Measurements from ENCODE around the gene ZBTB44.
"Not testable (repeated sequence)": the region's sequence is repeated elsewhere in the genome, so short reads cannot be mapped to it uniquely, and the experiment has no call there.

ZBTB44 gene

GRCh38 chr11:130261571-130261970, 53.1 kb downstream of the ZBTB44 start:
- in situ Hi-C loops (cut with MboI; ENCODE audit: low pct_unique_long_range_greater_than_20kb, low sequenced_read_pairs) = no loop called here
- DNase-seq = no peak

- in situ Hi-C loops (cut with MboI; ENCODE audit: low pct_unique_long_range_greater_than_20kb, low sequenced_read_pairs) = no loop called here
- DNase-seq = no peak
These were observed 54.0 kb downstream of the ZBTB44 start for GRCh38 chr11:130260742-130261141.

GRCh38 chr11:130260080-130260627, 54.6 kb downstream of the ZBTB44 start:
- DNase-seq = no peak
- in situ Hi-C loops (cut with MboI; ENCODE audit: low pct_unique_long_range_greater_than_20kb, low sequenced_read_pairs) = no loop called here

DNA sequence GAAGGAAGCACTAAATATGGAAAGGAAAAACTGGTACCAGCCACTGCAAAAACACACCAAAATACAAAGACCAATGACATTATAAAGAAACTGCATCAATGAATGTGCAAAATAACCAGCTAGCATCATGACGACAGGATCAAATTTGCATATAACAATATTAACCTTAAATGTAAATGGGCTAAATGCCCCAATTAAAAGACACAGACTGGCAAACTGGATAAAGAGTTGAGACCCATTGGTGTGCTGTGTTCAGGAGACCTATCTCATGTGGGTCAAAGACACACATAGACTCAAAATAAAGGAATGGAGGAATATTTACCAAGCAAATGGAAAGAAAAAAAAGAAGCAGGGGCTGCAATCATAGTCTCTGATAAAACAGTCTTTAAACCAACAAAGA, 63.0 kb downstream of the ZBTB44 start:
- in situ Hi-C loops (cut with MboI; ENCODE audit: low pct_unique_long_range_greater_than_20kb, low sequenced_read_pairs); DNase-seq: not testable (repeated sequence)

DNA sequence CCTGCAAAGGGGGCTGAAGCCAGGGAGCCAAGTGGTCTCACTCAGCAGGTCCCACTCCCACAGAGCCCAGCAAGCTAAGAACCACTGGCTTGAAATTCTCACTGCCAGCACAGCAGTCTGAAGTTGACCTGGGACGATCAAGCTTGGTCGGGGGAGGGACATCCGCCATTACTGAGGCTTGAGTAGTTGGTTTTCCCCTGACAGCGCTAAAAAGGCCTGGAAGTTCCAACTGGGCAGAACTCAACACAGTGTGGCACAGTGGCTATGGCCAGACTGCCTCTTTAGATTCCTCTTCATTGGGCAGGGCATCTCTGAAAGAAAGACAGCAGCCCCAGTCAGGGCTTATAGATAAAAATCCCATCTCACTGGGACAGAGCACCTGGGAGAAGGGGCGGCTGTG, 64.8 kb downstream of the ZBTB44 start:
- in situ Hi-C loops (cut with MboI; ENCODE audit: low pct_unique_long_range_greater_than_20kb, low sequenced_read_pairs); DNase-seq: not testable (repeated sequence)

DNA sequence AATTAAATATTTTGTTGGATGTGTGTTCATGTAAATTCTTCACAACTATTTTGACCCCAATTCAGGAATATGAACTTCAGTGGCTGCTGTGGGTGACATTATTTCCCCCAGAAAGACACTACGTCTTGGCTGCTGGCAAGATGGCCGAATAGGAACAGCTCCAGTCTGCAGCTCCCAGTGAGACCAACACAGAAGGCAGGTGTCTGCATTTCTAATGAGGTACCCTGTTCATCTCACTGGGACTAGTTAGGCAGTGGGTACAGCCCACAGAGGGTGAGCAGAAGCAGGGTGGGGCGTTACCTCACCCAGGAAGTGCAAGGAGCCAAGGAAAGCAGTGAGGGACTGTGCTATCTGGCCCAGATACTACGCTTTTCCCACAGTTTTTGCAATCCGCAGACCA, 65.3 kb downstream of the ZBTB44 start:
- in situ Hi-C loops (cut with MboI; ENCODE audit: low pct_unique_long_range_greater_than_20kb, low sequenced_read_pairs) = no loop called here
- DNase-seq = no peak

- in situ Hi-C loops (cut with MboI; ENCODE audit: low pct_unique_long_range_greater_than_20kb, low sequenced_read_pairs) = no loop called here
- no peak for DNase-seq
These were observed 67.4 kb downstream of the ZBTB44 start for GRCh38 chr11:130247319-130247718.

DNA sequence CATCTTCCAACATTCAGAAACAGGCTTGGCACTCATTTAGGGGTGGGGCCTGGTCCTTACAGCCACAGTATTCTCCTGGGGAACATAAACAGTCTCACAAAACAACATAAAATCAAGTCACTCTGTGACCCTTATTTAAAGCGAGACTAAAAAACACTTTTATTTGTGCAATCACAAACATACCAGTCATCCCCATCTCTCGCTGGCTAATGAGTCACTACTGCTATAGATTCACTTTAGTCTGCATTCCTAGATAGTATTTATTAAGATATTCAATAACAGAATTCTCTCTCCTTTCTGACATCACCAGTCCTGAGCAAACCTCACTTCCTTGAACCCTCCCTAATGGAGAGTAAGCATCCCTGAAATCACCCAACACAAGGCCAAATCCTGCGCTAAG, 68.0 kb downstream of the ZBTB44 start:
- in situ Hi-C loops (cut with MboI; ENCODE audit: low pct_unique_long_range_greater_than_20kb, low sequenced_read_pairs) = no loop called here
- no peak for DNase-seq

GRCh38 chr11:130246270-130246669, 68.4 kb downstream of the ZBTB44 start:
- in situ Hi-C loops (cut with MboI; ENCODE audit: low pct_unique_long_range_greater_than_20kb, low sequenced_read_pairs) = no loop called here
- no peak for DNase-seq

GRCh38 chr11:130245375-130245774, 69.3 kb downstream of the ZBTB44 start:
- DNase-seq; in situ Hi-C loops (cut with MboI; ENCODE audit: low pct_unique_long_range_greater_than_20kb, low sequenced_read_pairs): not testable (repeated sequence)

- in situ Hi-C loops (cut with MboI; ENCODE audit: low pct_unique_long_range_greater_than_20kb, low sequenced_read_pairs) = no loop called here
- DNase-seq = no peak
These were observed 69.9 kb downstream of the ZBTB44 start for GRCh38 chr11:130244848-130245247.

- DNase-seq = no peak
- in situ Hi-C loops (cut with MboI; ENCODE audit: low pct_unique_long_range_greater_than_20kb, low sequenced_read_pairs) = no loop called here
These were observed 70.9 kb downstream of the ZBTB44 start for GRCh38 chr11:130243816-130244215.

- no peak for DNase-seq
- in situ Hi-C loops (cut with MboI; ENCODE audit: low pct_unique_long_range_greater_than_20kb, low sequenced_read_pairs) = no loop called here
These were observed 73.0 kb downstream of the ZBTB44 start for GRCh38 chr11:130241713-130242112.

DNA sequence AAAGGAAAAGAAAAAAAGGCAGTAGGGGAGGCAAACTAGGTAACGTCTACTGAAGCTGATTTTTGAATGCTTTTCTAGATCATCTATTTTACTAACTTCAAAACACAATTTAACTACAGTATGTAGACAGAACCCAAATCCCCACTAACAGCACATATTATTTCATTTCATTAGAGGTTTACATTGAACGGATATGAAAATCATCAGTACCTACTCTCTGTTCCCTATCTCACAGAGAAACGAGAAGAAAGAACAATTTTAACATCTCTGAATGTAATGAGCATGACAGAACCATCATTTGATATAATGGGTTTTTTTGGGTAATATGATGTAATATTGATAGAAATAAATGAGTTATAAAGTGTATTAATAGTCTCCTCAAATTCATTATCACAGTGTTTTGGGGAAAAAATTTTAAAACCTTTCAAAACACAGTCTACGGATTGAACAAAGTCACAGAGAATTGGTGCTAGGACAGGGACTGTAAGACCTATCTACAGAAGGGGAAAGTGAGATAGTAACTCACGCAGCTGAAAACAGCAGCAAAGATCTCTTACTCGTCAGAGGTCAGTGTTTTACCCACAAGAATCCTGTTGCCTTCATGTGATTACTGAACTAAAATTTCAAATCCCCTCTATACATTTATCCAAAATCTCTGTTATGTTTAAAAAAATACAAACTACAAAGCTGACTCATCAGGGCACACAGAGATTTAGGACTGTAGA, 77.3 kb downstream of the ZBTB44 start:
- in situ Hi-C loops (cut with MboI; ENCODE audit: low pct_unique_long_range_greater_than_20kb, low sequenced_read_pairs) = no loop called here
- DNase-seq = no peak

DNA sequence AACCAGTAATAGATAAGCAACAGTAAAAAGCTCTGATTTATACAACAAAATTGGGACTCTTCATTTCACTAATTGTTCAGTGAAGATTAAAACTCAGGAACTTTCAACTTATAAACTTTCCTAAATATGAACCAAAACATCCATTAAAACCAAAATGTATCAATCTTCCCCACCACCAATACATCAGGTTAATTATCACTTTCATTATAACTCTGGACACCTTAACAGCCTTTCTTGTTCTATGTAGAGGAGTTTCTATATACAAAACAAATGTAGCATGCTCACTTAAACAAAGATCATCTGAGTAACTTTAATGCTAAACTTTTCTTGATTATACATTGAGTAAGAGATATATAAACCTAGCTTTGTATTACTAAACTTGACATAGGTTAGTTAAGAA, 80.4 kb downstream of the ZBTB44 start:
- DNase-seq = no peak

GRCh38 chr11:130233888-130234287, 80.8 kb downstream of the ZBTB44 start:
- DNase-seq; in situ Hi-C loops (cut with MboI; ENCODE audit: low pct_unique_long_range_greater_than_20kb, low sequenced_read_pairs): not testable (repeated sequence)

More for the DNA sequence above, 80.4 kb downstream of the ZBTB44 start:
- in situ Hi-C loops (cut with MboI; ENCODE audit: low pct_unique_long_range_greater_than_20kb, low sequenced_read_pairs) = no loop called here

DNA sequence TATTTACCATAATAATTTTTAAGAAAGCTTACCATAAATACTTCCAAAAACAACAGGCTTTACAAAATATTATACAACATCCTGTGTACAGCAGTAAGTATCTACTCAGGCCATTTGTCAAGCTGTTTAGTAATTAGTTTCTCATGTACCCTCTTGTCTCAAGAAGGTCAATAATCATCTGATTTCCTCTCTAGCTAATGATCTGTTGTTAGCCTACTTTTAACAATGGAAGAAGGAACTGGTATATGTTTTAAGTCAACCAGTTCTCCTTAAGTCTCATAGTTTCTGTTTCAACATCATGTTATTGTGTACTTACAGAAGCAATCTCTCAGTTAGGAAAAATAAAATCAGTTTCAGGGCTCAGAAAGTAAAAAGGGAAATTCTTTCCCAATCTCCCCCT, 81.2 kb downstream of the ZBTB44 start:
- DNase-seq; in situ Hi-C loops (cut with MboI; ENCODE audit: low pct_unique_long_range_greater_than_20kb, low sequenced_read_pairs): not testable (repeated sequence)

- DNase-seq = no peak
- in situ Hi-C loops (cut with MboI; ENCODE audit: low pct_unique_long_range_greater_than_20kb, low sequenced_read_pairs) = loop anchor here (10.0 kb wide), 1 partner anchor 77 kb away; no protein-coding TSS in a partner anchor
These were observed 87.3 kb downstream of the ZBTB44 start for GRCh38 chr11:130227373-130227772.

GRCh38 chr11:130223291-130223971, 91.3 kb downstream of the ZBTB44 start:
- no peak for DNase-seq
- in situ Hi-C loops (cut with MboI; ENCODE audit: low pct_unique_long_range_greater_than_20kb, low sequenced_read_pairs) = loop anchor here (10.0 to 25.0 kb wide), 2 partner anchors 81 to 639 kb away; no protein-coding TSS in a partner anchor
